CD4-positive, alpha-beta T cell treated with Interferon gamma for 1 hour (primary cell): Measurements from ENCODE around the gene SLC39A11.
"Not testable (repeated sequence)": the region's sequence is repeated elsewhere in the genome, so short reads cannot be mapped to it uniquely, and the experiment has no call there.

Experiments used
- DNase-seq: peaks from one replicate; pipeline ENCODE4 v3.0.0-alpha.2; 2020

The SLC39A11 gene

GRCh38 chr17:72999474-72999873 lies 93.0 kb downstream of the SLC39A11 start:
- not testable (repeated sequence) for DNase-seq

- DNase-seq = no peak
Observed at GRCh38 chr17:72998343-72998742, 94.1 kb downstream of the SLC39A11 start.

- DNase-seq = no peak
Observed at GRCh38 chr17:72997559-72997958, 94.9 kb downstream of the SLC39A11 start.

- no peak for DNase-seq
Observed at GRCh38 chr17:72996791-72997190, 95.7 kb downstream of the SLC39A11 start.

GRCh38 chr17:72995008-72995656 lies 97.4 kb downstream of the SLC39A11 start:
- DNase-seq = no peak

GRCh38 chr17:72992783-72993467 lies 99.6 kb downstream of the SLC39A11 start:
- not testable (repeated sequence) for DNase-seq

GRCh38 chr17:72991651-72992050 lies 100.8 kb downstream of the SLC39A11 start:
- DNase-seq = no peak

- no peak for DNase-seq
Observed at GRCh38 chr17:72989074-72989610, 103.3 kb downstream of the SLC39A11 start.

GRCh38 chr17:72988451-72988850 lies 104.0 kb downstream of the SLC39A11 start:
- no peak for DNase-seq

GRCh38 chr17:72987166-72987565 lies 105.3 kb downstream of the SLC39A11 start:
- no peak for DNase-seq

GRCh38 chr17:72985882-72986720 lies 106.4 kb downstream of the SLC39A11 start:
- DNase-seq = peak; percentile 41

- DNase-seq = no peak
Observed at GRCh38 chr17:72984926-72985325, 107.6 kb downstream of the SLC39A11 start.

- DNase-seq = no peak
Observed at GRCh38 chr17:72984145-72984925, 108.2 kb downstream of the SLC39A11 start.

- no peak for DNase-seq
Observed at GRCh38 chr17:72982680-72983079, 109.8 kb downstream of the SLC39A11 start.

- DNase-seq = no peak
Observed at GRCh38 chr17:72978593-72979218, 113.8 kb downstream of the SLC39A11 start.

- no peak for DNase-seq
Observed at GRCh38 chr17:72977771-72978417, 114.6 kb downstream of the SLC39A11 start.

- DNase-seq = peak; percentile 14
Observed at GRCh38 chr17:72976971-72977770, 115.3 kb downstream of the SLC39A11 start.

GRCh38 chr17:72975509-72975908 lies 117.0 kb downstream of the SLC39A11 start:
- no peak for DNase-seq

GRCh38 chr17:72974605-72975232 lies 117.8 kb downstream of the SLC39A11 start:
- no peak for DNase-seq
